DND-41 (cell line): ENCODE results near the gene SDC4.

ENCODE experiments used
- ATAC-seq: fragments of 200-7000 bp; cut with Tn5 transposase; 3 replicates; pipeline ENCODE4 v1.9.1; 2021; ENCODE audit warnings: low read depth; ENCODE audit not compliant: insufficient read depth
- DNase-seq: peaks from one replicate; pipeline ENCODE4 v3.0.0-alpha.2; 2020
- H2AFZ ChIP-seq: 2 replicates; pipeline ENCODE4 v1.6.0; 2012; ENCODE audit warnings: low read depth, low read length
- H3K27ac ChIP-seq: 2 replicates; pipeline ENCODE4 v1.5.1; 2012; ENCODE audit warnings: low read length, inconsistent platforms
- H3K27me3 ChIP-seq: fragments of 200-600 bp; sonication (generic); 2 replicates; pipeline ENCODE4 v1.6.0; 2012; ENCODE audit warnings: low read length, mild to moderate bottlenecking, inconsistent platforms; ENCODE audit not compliant: insufficient read depth, poor library complexity
- H3K36me3 ChIP-seq: 2 replicates; pipeline ENCODE4 v1.5.1; 2012; ENCODE audit warnings: low read length, inconsistent platforms; ENCODE audit not compliant: insufficient read depth
- H3K4me1 ChIP-seq: 2 replicates; pipeline ENCODE4 v1.5.1; 2012; ENCODE audit warnings: mild to moderate bottlenecking, low read length; ENCODE audit not compliant: insufficient read depth
- H3K4me2 ChIP-seq: 2 replicates; pipeline ENCODE4 v1.6.0; 2012; ENCODE audit warnings: mild to moderate bottlenecking, moderate library complexity, low read length, inconsistent platforms; ENCODE audit not compliant: insufficient read depth
- H3K4me3 ChIP-seq, 2 experiments: fragments of 200-600 bp in 1 of 2; shearing (Covaris generic) in 1 of 2; 2 replicates each; pipeline ENCODE4 v1.5.1; 2012 to 2016; ENCODE audit warnings: inconsistent platforms in 2 of 2, low read length in 2 of 2, mild to moderate bottlenecking in 2 of 2, low read depth in 1 of 2, moderate library complexity in 1 of 2
- H3K79me2 ChIP-seq: 2 replicates; pipeline ENCODE4 v1.6.0; 2012; ENCODE audit warnings: low read length, inconsistent platforms; ENCODE audit not compliant: insufficient read depth
- H3K9ac ChIP-seq: 2 replicates; pipeline ENCODE4 v1.6.0; 2012; ENCODE audit warnings: low read depth, mild to moderate bottlenecking, inconsistent platforms, low read length, moderate library complexity
- H3K9me3 ChIP-seq: 2 replicates; pipeline ENCODE4 v1.5.1; 2012; ENCODE audit warnings: low read length, moderate library complexity, mild to moderate bottlenecking, inconsistent platforms; ENCODE audit not compliant: insufficient read depth, severe bottlenecking
- H4K20me1 ChIP-seq: 2 replicates; pipeline ENCODE4 v1.6.0; 2012; ENCODE audit warnings: low read length; ENCODE audit not compliant: insufficient read depth
- CTCF ChIP-seq: IDR thresholded peaks from 2 replicates; pipeline ENCODE4 v1.5.1; 2012; ENCODE audit warnings: borderline replicate concordance, low read length, moderate library complexity, mild to moderate bottlenecking; ENCODE audit not compliant: poor library complexity, severe bottlenecking; ENCODE audit errors: extremely low read depth
- EZH2 ChIP-seq: IDR thresholded peaks from 3 replicates; pipeline ENCODE4 v1.6.1; 2012; ENCODE audit warnings: borderline replicate concordance, low read depth, mild to moderate bottlenecking, moderate library complexity, low read length, inconsistent platforms; ENCODE audit not compliant: severe bottlenecking

Gene SDC4

GRCh38 chr20:45392733-45393132 lies 44.5 kb upstream of the SDC4 start:
- DNase-seq: no peak
- ATAC-seq: no peak
- no peaks in the 10 kb centered on the region for H3K4me1 ChIP-seq

GRCh38 chr20:45391559-45391958 lies 43.3 kb upstream of the SDC4 start:
- H3K9me3 ChIP-seq: no peaks in the 10 kb centered on the region
- no peak overlapping the region for H3K9ac ChIP-seq
- H3K27me3 ChIP-seq: no peaks in the 10 kb centered on the region
- no peak for DNase-seq
- H3K36me3 ChIP-seq: 0 out of 2 replicates have a peak, but pooled peaks cover 3% of the 10 kb centered on the region
- H3K27ac ChIP-seq: no peak overlapping the region
- H3K4me3 ChIP-seq: no peak overlapping the region
- no peak overlapping the region for H2AFZ ChIP-seq
- H4K20me1 ChIP-seq: no peaks in the 10 kb centered on the region
- no peak overlapping the region for H3K4me2 ChIP-seq
- no peaks in the 10 kb centered on the region for H3K4me1 ChIP-seq
- no peaks in the 10 kb centered on the region for H3K79me2 ChIP-seq
- TF ChIP-seq EZH2 (no peak), CTCF (no peak)
- no peak for ATAC-seq

More at GRCh38 chr20:45392733-45393132, 44.5 kb upstream of the SDC4 start:
- Histone ChIP-seq H3K36me3 (0 out of 2 replicates have a peak, but pooled peaks cover 3% of the 10 kb centered on the region), H3K9ac (no peak overlapping the region), H3K4me2 (no peak overlapping the region), H3K79me2 (no peaks in the 10 kb centered on the region), H3K9me3 (no peaks in the 10 kb centered on the region), H3K4me3 (no peak overlapping the region), H3K27ac (no peak overlapping the region), H3K27me3 (no peaks in the 10 kb centered on the region), H4K20me1 (no peaks in the 10 kb centered on the region), H2AFZ (no peak overlapping the region)
- TF ChIP-seq EZH2 (no peak), CTCF (peak; percentile 18)

- no peak overlapping the region for H3K4me2 ChIP-seq
- ATAC-seq: no peak
Observed at GRCh38 chr20:45390931-45391330, 42.7 kb upstream of the SDC4 start.

More at GRCh38 chr20:45390931-45391330, 42.7 kb upstream of the SDC4 start:
- H4K20me1 ChIP-seq: no peaks in the 10 kb centered on the region
- H3K9me3 ChIP-seq: no peaks in the 10 kb centered on the region
- H3K4me3 ChIP-seq: no peak overlapping the region
- no peak overlapping the region for H3K27ac ChIP-seq
- H3K36me3 ChIP-seq: 0 out of 2 replicates have a peak, but pooled peaks cover 3% of the 10 kb centered on the region
- no peak overlapping the region for H3K9ac ChIP-seq
- no peaks in the 10 kb centered on the region for H3K79me2 ChIP-seq
- H2AFZ ChIP-seq: no peak overlapping the region
- DNase-seq: no peak
- H3K27me3 ChIP-seq: no peaks in the 10 kb centered on the region
- TF ChIP-seq CTCF (no peak), EZH2 (no peak)
- H3K4me1 ChIP-seq: no peaks in the 10 kb centered on the region
